Measurements from ENCODE around the gene FGF5.
"Not testable (repeated sequence)": the region's sequence is repeated elsewhere in the genome, so short reads cannot be mapped to it uniquely, and the experiment has no call there.

FGF5 gene

DNA sequence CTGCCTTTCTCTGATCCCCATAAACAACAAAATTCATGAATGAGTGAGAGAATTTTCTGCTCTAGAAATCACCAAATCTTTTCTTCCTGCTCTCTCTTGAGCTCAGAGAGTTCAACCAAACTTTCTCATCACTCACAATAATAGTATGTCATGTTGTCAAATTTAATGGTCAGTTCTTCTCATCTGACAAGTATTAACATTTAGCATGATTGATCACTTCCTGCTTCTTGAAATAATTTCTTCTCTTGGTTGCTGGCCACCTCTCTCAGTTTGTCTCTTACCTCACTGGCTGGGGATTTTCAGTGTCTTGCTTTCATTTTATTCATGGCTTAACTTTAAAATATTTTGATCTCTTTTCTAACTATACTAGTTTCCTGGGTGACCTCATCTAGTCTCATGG is 25.5 kb upstream of the FGF5 start:
- H3K27me3 Mint-ChIP-seq = peaks cover 15% of the 10 kb centered on the region
- H3K4me3 Mint-ChIP-seq = no peak overlapping the region
- H3K9me3 Mint-ChIP-seq = no peaks in the 10 kb centered on the region
- H3K36me3 Mint-ChIP-seq (ENCODE audit: low read depth) = no peaks in the 10 kb centered on the region
- no peak overlapping the region for H3K27ac Mint-ChIP-seq
- H3K4me1 Mint-ChIP-seq (ENCODE audit: low read depth) = no peaks in the 10 kb centered on the region

DNA sequence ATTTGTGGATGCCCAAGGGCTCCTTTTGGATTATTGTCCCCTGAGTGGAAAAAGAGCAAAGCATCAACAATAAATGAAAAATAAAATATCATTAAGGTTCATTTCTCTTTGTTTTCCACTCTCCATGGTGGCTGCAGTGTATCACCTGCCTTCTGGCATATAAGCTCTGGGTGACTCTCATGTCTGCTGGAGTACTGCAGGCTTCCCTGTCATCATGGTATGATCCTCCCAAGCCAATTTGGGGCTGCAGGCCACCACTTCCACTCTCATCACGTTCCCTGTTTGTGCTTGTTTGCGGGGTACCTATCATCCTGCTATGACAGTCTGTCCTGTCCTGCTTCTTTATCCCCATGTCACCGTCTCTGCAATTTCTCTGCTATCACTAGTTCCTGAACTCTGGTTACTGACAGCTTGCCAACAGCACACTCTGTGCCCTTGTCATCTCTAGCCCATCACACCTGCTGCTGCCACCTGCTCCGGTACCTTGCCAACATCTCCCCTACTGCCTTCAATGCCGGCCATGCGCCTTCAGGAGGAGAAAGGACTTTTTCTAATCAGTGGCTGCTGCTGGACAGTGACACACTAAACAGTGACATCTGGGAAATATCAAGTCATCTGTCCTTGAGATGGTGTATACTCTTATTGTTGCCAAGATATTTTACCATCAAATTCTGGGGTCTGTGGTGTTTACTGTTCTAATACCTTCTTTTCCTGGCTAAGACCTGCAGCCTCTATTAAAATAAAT is 23.0 kb upstream of the FGF5 start:
- no peaks in the 10 kb centered on the region for H3K9me3 Mint-ChIP-seq
- no peaks in the 10 kb centered on the region for H3K4me1 Mint-ChIP-seq (ENCODE audit: low read depth)
- H3K27me3 Mint-ChIP-seq = peaks cover 12% of the 10 kb centered on the region
- no peak overlapping the region for H3K27ac Mint-ChIP-seq
- no peaks in the 10 kb centered on the region for H3K36me3 Mint-ChIP-seq (ENCODE audit: low read depth)
- no peak overlapping the region for H3K4me3 Mint-ChIP-seq

DNA sequence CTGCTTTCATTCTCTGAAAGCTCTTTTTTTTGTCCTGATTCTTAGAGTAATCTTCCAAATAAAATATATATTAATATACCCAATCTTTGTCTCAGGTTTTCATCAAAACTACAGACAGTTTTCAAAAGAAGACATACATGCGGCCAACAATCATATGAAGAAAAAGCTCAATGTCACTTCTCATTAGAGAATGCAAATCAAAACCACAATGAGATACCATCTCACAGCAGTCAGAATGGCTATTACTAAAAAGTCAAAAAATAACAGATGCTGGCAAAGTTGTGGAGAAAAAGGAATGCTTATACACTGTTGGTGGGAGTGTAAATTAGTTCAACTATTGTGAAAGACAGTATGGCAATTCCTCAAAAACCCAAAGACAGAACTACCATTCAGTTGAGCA is 19.0 kb upstream of the FGF5 start:
- not testable (repeated sequence) for H3K27ac Mint-ChIP-seq; H3K9me3 Mint-ChIP-seq; H3K36me3 Mint-ChIP-seq (ENCODE audit: low read depth); H3K4me3 Mint-ChIP-seq; H3K4me1 Mint-ChIP-seq (ENCODE audit: low read depth)
- peaks cover 15% of the 10 kb centered on the region for H3K27me3 Mint-ChIP-seq

DNA sequence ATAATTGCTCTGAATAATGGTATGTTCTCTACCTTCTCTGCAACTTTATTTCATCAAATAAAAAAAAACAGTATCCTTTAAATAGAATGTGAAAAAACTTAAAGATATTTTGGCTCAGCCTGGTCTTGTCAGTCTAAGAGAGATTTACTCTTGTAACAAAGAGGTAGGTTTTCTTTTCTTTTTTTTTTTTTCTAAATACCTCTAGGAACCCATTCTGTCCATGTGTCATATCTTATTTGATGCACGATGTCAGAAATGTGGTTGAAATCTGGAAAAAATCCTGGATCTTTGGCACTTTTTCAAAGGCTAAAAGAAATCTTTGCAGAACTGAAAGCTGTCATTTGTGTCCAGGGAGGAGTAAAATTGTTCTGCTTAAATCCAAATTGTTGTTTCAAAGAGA is 17.3 kb upstream of the FGF5 start:
- no peaks in the 10 kb centered on the region for H3K9me3 Mint-ChIP-seq

DNA sequence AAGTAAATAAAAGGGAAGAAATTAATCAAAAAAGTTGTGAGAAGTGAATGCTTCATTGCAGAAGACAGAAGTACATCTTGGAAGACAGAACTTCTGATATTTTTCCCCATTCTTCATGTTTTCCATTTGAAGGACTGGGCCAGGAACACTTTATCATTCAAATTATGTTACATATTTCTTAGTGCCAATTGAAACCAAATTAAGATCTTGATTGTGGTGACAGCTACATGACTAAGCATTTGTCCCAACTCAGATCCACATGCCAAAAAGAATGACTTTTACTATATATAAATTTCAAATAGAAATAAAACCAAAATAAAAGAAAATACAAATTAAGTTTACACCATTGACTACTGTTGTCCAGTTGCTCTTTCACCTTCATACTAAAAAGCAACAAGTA is 14.0 kb upstream of the FGF5 start:
- Mint-ChIP-seq H3K9me3 (no peaks in the 10 kb centered on the region), H3K4me3 (no peak overlapping the region), H3K4me1 (ENCODE audit: low read depth) (no peaks in the 10 kb centered on the region), H3K36me3 (ENCODE audit: low read depth) (no peaks in the 10 kb centered on the region), H3K27me3 (peaks cover 15% of the 10 kb centered on the region), H3K27ac (no peak overlapping the region)

More for the DNA sequence above, 17.3 kb upstream of the FGF5 start:
- Mint-ChIP-seq H3K27me3 (peaks cover 11% of the 10 kb centered on the region), H3K36me3 (ENCODE audit: low read depth) (no peaks in the 10 kb centered on the region), H3K27ac (no peak overlapping the region), H3K4me3 (no peak overlapping the region), H3K4me1 (ENCODE audit: low read depth) (no peaks in the 10 kb centered on the region)

DNA sequence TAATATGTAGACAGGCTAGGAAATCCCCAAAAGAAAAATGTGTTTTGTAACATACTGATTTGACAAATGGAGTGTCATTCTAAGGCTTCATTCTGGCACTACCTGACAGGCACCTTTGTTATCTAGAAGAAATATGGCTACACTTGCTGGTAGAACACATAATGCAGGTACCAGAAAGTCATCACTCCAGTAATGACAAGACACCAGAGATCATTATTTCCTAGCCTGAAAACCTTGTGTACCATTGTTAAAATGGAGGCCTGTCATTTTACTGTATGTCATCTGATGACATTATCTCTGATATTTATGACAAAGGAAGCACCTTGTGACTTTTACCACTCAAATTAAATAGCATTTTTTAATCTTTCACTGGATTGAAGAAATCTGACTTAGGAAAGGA is 13.5 kb upstream of the FGF5 start:
- H3K27ac Mint-ChIP-seq = no peak overlapping the region
- no peaks in the 10 kb centered on the region for H3K9me3 Mint-ChIP-seq
- H3K4me3 Mint-ChIP-seq = no peak overlapping the region
- H3K4me1 Mint-ChIP-seq (ENCODE audit: low read depth) = no peaks in the 10 kb centered on the region
- H3K36me3 Mint-ChIP-seq (ENCODE audit: low read depth) = no peaks in the 10 kb centered on the region
- peaks cover 20% of the 10 kb centered on the region for H3K27me3 Mint-ChIP-seq

DNA sequence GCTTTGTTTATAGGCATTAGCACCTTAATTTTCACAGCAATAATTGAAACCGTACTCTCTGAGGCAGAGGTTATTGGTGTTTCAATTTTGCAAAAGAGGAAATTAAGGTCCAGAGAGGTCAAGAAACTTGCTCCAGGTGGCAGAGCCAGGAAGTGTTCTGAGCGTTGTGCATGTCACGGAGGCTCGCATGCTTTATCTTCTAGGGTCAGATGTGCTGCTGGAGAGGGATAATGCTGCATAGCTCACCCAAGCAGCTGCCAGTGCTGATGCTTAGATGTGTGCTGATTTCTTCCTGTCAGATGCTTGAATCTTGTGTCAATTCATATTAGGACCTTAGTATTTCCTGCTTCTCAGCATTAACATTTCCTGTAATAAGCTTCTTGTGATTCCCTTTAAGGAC is 13.0 kb upstream of the FGF5 start:
- Mint-ChIP-seq H3K4me1 (ENCODE audit: low read depth) (no peaks in the 10 kb centered on the region), H3K4me3 (no peak overlapping the region), H3K27me3 (peaks cover 23% of the 10 kb centered on the region), H3K36me3 (ENCODE audit: low read depth) (no peaks in the 10 kb centered on the region), H3K9me3 (no peaks in the 10 kb centered on the region), H3K27ac (no peak overlapping the region)

DNA sequence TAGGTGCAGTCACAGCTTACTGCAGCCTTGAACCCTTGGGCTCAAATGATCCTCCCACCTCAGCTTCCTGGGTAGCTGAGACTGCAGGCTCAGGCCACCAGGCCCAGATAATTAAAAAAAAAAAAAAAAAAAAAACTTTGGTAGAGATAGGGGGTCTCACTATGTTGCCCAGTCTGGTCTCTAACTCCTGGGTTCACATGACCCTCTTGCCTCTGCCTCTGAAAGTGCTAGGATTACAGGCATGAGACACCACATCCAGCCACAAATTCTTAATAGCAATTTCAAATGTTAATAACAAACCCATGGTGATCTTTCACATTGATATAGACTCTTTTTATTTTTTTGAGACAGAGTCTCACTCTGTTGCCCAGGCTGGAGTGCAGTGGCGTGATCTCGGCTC is 12.3 kb upstream of the FGF5 start:
- no peak overlapping the region for H3K27ac Mint-ChIP-seq
- no peak overlapping the region for H3K4me3 Mint-ChIP-seq
- H3K9me3 Mint-ChIP-seq = no peaks in the 10 kb centered on the region
- H3K36me3 Mint-ChIP-seq (ENCODE audit: low read depth) = no peaks in the 10 kb centered on the region
- H3K27me3 Mint-ChIP-seq = peaks cover 24% of the 10 kb centered on the region
- H3K4me1 Mint-ChIP-seq (ENCODE audit: low read depth) = no peaks in the 10 kb centered on the region

DNA sequence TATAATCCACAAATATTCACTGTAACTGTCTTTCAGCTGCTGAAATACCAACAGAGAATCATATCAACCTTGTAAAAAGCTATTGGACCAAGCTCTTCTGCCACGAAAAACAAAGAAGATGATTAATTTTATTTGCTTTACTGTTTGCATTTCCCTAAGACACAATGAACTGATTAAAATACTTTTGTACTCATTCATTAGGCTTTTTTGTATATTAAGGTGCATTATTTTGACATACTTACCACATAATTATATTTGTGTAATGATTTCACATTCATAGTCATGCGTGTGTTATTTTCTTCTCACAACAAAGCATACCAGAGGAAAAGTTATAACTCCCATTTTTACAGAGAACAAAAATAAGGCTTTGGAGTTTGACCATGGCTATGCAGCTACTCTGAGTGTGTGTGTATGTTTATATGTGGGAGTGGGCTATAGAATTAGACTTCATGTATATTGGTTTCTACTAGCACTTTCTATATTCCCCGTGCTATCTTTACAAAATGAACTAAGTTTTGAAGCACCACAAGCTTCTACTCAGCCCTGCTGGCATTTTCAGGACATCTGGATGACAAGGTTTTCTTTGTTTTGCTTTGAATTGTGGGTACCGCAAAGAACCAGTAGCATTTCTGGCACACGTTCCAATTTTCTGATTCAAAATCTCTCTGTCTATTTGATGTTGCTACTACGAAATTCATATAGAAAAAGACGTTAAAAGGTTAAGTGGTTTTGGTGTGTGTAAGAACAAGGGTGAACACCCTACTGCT is 11.0 kb upstream of the FGF5 start:
- Mint-ChIP-seq H3K27me3 (peaks cover 30% of the 10 kb centered on the region), H3K4me3 (no peak overlapping the region), H3K36me3 (ENCODE audit: low read depth) (no peaks in the 10 kb centered on the region), H3K9me3 (no peaks in the 10 kb centered on the region), H3K4me1 (ENCODE audit: low read depth) (no peaks in the 10 kb centered on the region), H3K27ac (no peak overlapping the region)

DNA sequence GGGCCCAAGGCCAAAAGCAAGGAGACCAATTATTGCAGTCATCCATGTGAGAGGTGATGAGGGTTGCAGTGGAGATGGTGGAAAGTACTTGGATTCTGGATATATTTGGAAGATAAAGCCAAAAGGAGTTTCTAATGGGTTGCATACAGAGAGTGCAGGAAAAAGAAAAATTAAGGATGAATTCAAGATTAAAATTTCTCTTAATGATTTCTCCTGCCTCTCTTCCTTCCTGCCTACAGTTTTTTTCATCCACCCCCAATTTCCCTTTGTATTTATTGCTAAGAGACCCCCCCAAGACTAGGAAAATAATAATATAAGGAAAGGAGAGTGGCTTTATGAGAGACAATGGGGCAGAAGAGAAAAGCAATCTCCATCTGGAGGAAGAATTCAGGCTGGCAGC is 8.6 kb upstream of the FGF5 start:
- Mint-ChIP-seq H3K27ac (no peak overlapping the region), H3K9me3 (no peaks in the 10 kb centered on the region), H3K4me3 (no peak overlapping the region), H3K4me1 (ENCODE audit: low read depth) (no peaks in the 10 kb centered on the region), H3K36me3 (ENCODE audit: low read depth) (no peaks in the 10 kb centered on the region), H3K27me3 (peaks cover 43% of the 10 kb centered on the region)

DNA sequence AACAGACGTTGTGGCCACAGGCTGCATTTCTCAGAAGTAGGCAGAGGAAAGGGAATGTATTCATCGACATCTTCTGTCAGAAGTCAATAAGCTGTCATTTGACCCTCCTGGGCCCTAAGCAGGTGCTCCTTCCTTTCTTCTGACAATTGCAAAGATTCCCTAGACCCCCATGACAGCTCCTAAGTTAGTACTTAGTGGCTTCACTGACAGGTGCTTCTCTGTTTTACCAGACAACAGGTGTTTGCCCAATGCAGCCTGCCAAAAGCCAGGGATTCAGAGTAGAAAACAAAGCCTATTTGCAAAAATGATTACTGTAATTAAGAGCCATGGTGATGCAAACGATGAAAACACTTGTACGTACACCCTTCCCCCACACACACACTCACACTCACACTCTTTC is 7.5 kb upstream of the FGF5 start:
- no peaks in the 10 kb centered on the region for H3K4me1 Mint-ChIP-seq (ENCODE audit: low read depth)
- peaks cover 55% of the 10 kb centered on the region for H3K27me3 Mint-ChIP-seq
- no peaks in the 10 kb centered on the region for H3K9me3 Mint-ChIP-seq
- no peak overlapping the region for H3K4me3 Mint-ChIP-seq
- H3K36me3 Mint-ChIP-seq (ENCODE audit: low read depth) = no peaks in the 10 kb centered on the region
- H3K27ac Mint-ChIP-seq = no peak overlapping the region

DNA sequence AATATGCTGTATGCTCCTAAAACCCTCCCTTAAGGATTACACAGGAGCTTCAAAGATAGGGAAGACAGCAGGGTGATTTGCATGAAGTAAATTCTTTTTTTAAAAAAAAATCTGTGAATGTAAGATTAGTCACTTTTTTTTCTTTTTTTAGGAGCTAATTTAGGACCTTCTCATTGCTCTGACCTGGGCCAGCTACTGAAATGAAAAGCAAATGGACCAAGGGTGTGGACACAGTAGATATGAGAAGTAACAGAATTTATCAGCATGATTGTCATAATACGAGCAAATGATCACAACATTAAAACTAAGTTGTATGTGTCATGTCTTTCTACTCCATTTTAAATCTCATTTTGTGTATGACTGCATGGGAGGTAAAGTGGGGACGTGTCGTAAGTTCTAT is 6.6 kb upstream of the FGF5 start:
- Mint-ChIP-seq H3K27ac (no peak overlapping the region), H3K27me3 (peaks cover 61% of the 10 kb centered on the region), H3K4me1 (ENCODE audit: low read depth) (no peaks in the 10 kb centered on the region), H3K9me3 (no peaks in the 10 kb centered on the region), H3K36me3 (ENCODE audit: low read depth) (no peaks in the 10 kb centered on the region), H3K4me3 (no peak overlapping the region)

DNA sequence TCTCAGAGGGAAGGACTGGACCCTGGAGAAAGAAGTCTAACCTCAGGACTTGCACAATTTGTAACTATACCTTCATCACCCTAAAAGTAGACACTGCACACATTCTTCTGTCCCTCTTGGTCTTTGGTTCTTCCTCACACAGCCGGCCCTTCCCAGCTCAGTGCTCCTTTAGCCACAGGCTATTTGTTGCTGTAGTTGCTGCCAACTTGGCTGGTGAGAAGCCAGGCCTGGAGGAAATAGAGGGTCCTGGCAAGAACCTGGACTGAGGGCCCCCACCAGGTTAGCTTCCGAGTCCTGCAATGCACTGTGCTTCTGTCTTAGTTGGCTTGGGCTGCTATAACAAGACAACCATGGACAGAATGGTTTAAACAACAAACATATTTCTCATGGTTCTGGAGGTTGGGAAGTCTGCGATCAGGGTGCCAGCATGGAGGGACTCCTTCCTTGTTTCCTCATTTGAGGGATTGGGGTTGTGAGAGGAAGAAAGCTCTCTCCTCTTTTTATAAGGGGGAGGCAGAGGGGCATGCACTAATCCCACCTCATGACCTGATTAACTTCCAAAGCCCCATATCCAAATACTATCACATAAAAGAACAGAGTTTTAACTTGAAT is 4.4 kb upstream of the FGF5 start:
- Mint-ChIP-seq H3K36me3 (ENCODE audit: low read depth) (no peaks in the 10 kb centered on the region), H3K27me3 (peaks cover 75% of the 10 kb centered on the region), H3K4me3 (no peak overlapping the region), H3K27ac (no peak overlapping the region), H3K4me1 (ENCODE audit: low read depth) (peaks cover 21% of the 10 kb centered on the region), H3K9me3 (no peaks in the 10 kb centered on the region)

DNA sequence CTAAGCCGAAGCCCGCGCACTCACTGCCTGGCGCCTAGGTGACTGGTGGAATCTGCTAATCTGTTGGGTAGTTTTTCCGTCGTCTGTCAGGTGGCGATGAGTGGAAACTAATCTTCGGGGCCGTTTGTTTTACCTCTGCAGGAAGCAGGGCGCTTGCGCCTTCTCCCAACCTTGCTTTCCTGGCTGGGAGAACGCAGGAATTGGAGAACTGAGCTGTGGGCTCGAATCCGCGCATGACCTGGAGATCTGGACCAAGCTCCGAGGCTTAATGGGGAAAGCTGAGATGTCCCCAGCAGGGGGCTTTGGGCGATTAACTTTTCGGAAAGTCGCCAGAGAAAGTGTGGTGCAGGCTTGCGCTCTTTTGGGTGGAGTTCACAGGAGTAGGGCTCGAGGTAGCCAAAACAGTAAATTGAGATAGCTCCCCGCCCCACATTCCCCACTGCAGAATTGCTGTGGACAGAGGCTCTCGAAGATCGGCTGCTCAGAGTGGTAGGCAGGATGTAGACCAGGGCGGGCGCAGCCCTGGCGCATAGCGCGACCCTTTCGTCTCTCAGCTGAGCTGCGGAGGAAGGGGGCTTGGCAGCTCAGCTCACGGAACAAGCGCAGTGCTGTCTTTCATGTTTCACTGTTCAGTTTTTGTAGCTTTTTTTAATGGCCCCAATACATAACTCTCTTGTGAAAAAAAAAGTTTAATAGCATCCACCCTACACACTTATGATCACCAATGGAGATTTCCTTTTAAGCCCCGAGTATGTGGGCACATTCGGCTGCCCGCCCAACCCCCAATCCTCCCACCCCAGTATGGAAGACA is 2.7 kb upstream of the FGF5 start:
- H3K27me3 Mint-ChIP-seq = peaks cover 78% of the 10 kb centered on the region
- H3K27ac Mint-ChIP-seq = no peak overlapping the region
- no peak overlapping the region for H3K4me3 Mint-ChIP-seq
- peaks cover 25% of the 10 kb centered on the region for H3K4me1 Mint-ChIP-seq (ENCODE audit: low read depth)
- H3K9me3 Mint-ChIP-seq = no peaks in the 10 kb centered on the region
- no peaks in the 10 kb centered on the region for H3K36me3 Mint-ChIP-seq (ENCODE audit: low read depth)

DNA sequence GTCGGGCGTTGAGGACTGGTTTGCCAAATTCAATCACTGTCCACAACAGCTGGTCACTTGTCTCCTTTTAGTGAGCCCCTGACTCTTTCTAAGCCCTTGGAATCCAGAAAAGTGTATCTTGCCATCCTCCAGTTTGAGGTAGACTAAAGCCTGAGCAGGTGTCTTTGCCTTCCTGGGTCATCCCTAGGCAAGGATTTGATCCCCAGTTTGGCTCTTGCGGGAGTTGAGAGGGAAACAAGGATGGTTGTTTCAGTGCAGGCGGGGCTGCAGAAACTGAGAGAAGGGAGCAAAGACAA is 2.2 kb upstream of the FGF5 start:
- no peaks in the 10 kb centered on the region for H3K36me3 Mint-ChIP-seq (ENCODE audit: low read depth)
- no peak overlapping the region for H3K4me3 Mint-ChIP-seq
- H3K9me3 Mint-ChIP-seq = no peaks in the 10 kb centered on the region
- H3K27me3 Mint-ChIP-seq = peaks cover 80% of the 10 kb centered on the region
- peaks cover 25% of the 10 kb centered on the region for H3K4me1 Mint-ChIP-seq (ENCODE audit: low read depth)
- H3K27ac Mint-ChIP-seq = no peak overlapping the region

Measured in stimulated activated naive CD8-positive, alpha-beta T cell treated with anti-CD3 and anti-CD28 coated beads, Interleukin-15, Interleukin-2, amounts not matched to agents 100 ng/mL and 50 ng/mL, for 24 hours (primary cell).